Stimulated activated naive CD8-positive, alpha-beta T cell treated with anti-CD3 and anti-CD28 coated beads, Interleukin-15, amount 100 ng/mL, for 72 hours (primary cell): ENCODE data around the gene TRIM24.
"Not testable (repeated sequence)": the region's sequence is repeated elsewhere in the genome, so short reads cannot be mapped to it uniquely, and the experiment has no call there.

Source experiments
- ATAC-seq: fragments of 150-1000 bp; cut with Tn5 transposase; 2 replicates; pipeline ENCODE4 v1.10.0; 2021; ENCODE audit warnings: mild to moderate bottlenecking, moderate library complexity
- DNase-seq, 2 donors: peaks; one replicate each; pipeline ENCODE4 v3.0.0; 2021 to 2022
- H3K27ac Mint-ChIP-seq, 2 donors: one replicate each; pipeline ENCODE4 v1.8.0; 2022; ENCODE audit warnings: mild to moderate bottlenecking in 2 of 2, mixed read lengths in 2 of 2, moderate library complexity in 2 of 2
- H3K27me3 Mint-ChIP-seq: one replicate; pipeline ENCODE4 v1.8.0; 2022; ENCODE audit warnings: mixed read lengths
- H3K4me1 Mint-ChIP-seq: one replicate; pipeline ENCODE4 v1.8.0; 2022; ENCODE audit warnings: mild to moderate bottlenecking, mixed read lengths
- H3K4me3 Mint-ChIP-seq, 2 donors: one replicate each; pipeline ENCODE4 v1.8.0; 2022; ENCODE audit warnings: mild to moderate bottlenecking in 2 of 2, mixed read lengths in 2 of 2, moderate library complexity in 1 of 2
- H3K9me3 Mint-ChIP-seq, 2 donors: one replicate each; pipeline ENCODE4 v1.8.0; 2022; ENCODE audit warnings: mixed read lengths in 2 of 2

TRIM24 gene

DNA sequence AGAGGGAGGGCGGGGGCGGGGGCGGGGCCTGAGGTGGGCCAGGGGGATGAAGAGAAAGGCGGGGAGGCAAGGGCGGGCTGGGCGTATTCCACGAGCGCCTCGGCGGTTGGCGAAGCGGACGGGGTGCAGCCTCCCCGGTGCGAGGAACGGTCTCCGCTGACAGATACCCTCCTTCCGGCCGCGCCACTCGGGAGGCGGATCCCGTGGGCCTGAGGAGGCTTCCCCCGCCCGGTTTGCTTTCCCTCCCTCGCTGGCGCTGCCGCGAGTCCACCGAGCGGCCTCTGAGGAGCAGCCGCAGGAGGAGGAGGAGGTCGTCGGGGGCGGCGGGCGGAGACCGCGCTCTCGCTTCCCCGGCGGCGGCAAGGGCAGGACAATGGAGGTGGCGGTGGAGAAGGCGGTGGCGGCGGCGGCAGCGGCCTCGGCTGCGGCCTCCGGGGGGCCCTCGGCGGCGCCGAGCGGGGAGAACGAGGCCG is at the start of gene TRIM24:
Gene TRIM24 (plus strand): TSS at position 84 of the 473 bp plus-strand sequence. CDS start 290 bp downstream, at position 374.
- H3K27ac Mint-ChIP-seq = peak within 1 kb of the TSS; percentile 91 to 98
- ATAC-seq (peak; percentile 88), DNase-seq (no peak)
- H3K4me1 Mint-ChIP-seq = peaks cover 30% of the 10 kb centered on the region
- H3K4me3 Mint-ChIP-seq = peak within 1 kb of the TSS; percentile 86 to 94
- no peaks in the 10 kb centered on the region for H3K9me3 Mint-ChIP-seq
- no peaks in the 10 kb centered on the region for H3K27me3 Mint-ChIP-seq

GRCh38 chr7:138412077-138412476 is 48.0 kb upstream of the TRIM24 start:
- H3K4me1 Mint-ChIP-seq, H3K27ac Mint-ChIP-seq, ATAC-seq, H3K9me3 Mint-ChIP-seq, H3K27me3 Mint-ChIP-seq, DNase-seq, H3K4me3 Mint-ChIP-seq: not testable (repeated sequence)

- not testable (repeated sequence) for H3K27me3 Mint-ChIP-seq, ATAC-seq, H3K4me1 Mint-ChIP-seq, H3K4me3 Mint-ChIP-seq, DNase-seq, H3K9me3 Mint-ChIP-seq, H3K27ac Mint-ChIP-seq
These were observed 47.1 kb upstream of the TRIM24 start for GRCh38 chr7:138412921-138413320.

GRCh38 chr7:138417078-138417700 is 42.9 kb upstream of the TRIM24 start:
- Mint-ChIP-seq H3K27ac (no peak overlapping the region), H3K9me3 (peaks cover 0 to 5% of the 10 kb centered on the region in 2 donors), H3K4me1 (no peaks in the 10 kb centered on the region), H3K27me3 (no peaks in the 10 kb centered on the region), H3K4me3 (no peak overlapping the region)
- ATAC-seq (no peak), DNase-seq (no peak)

DNA sequence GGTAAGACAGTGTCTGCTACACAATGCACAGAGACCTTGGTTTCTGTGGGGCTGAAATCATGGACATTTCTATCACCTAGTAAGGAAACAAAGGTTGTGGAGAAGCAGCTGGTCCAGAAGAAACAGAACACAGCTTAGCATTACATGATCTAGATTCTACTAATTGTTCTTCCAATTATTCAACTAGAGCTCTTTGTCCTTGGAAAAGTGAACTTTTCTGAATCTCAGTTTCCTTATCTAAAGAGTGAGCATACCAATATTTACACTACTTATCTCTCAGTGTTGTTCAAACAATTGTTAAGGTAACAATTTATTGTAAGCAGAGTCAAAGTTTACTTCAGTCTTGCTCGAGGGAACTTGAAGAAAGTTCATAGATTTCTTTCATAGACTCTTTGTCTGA is 42.3 kb upstream of the TRIM24 start:
- H3K4me1 Mint-ChIP-seq = no peaks in the 10 kb centered on the region
- H3K9me3 Mint-ChIP-seq = peaks cover 0 to 5% of the 10 kb centered on the region in 2 donors
- H3K4me3 Mint-ChIP-seq = no peak overlapping the region
- ATAC-seq (no peak), DNase-seq (no peak)
- no peak overlapping the region for H3K27ac Mint-ChIP-seq
- no peaks in the 10 kb centered on the region for H3K27me3 Mint-ChIP-seq

- not testable (repeated sequence) for ATAC-seq, DNase-seq, H3K4me1 Mint-ChIP-seq, H3K9me3 Mint-ChIP-seq, H3K27me3 Mint-ChIP-seq, H3K27ac Mint-ChIP-seq, H3K4me3 Mint-ChIP-seq
These were observed 41.7 kb upstream of the TRIM24 start for GRCh38 chr7:138418403-138418802.

- no peak for DNase-seq
- Mint-ChIP-seq H3K4me3 (no peak overlapping the region), H3K4me1 (no peaks in the 10 kb centered on the region), H3K9me3 (peaks cover 9 to 13% of the 10 kb centered on the region in 2 donors), H3K27ac (no peak overlapping the region), H3K27me3 (no peaks in the 10 kb centered on the region)
- ATAC-seq = no peak
These were observed 35.0 kb upstream of the TRIM24 start for GRCh38 chr7:138425026-138425425.

GRCh38 chr7:138429577-138430250 is 30.3 kb upstream of the TRIM24 start:
- Mint-ChIP-seq H3K27me3 (no peaks in the 10 kb centered on the region), H3K4me1 (no peaks in the 10 kb centered on the region), H3K9me3 (peaks cover 24 to 32% of the 10 kb centered on the region in 2 donors), H3K27ac (no peak overlapping the region), H3K4me3 (no peak overlapping the region)
- ATAC-seq (no peak), DNase-seq (no peak)

GRCh38 chr7:138431517-138431916 is 28.5 kb upstream of the TRIM24 start:
- H3K27me3 Mint-ChIP-seq = no peaks in the 10 kb centered on the region
- peaks cover 24 to 39% of the 10 kb centered on the region in 2 donors for H3K9me3 Mint-ChIP-seq
- no peak overlapping the region for H3K4me3 Mint-ChIP-seq
- ATAC-seq (no peak), DNase-seq (no peak)
- H3K27ac Mint-ChIP-seq = peak overlapping the region in 1 of 2 donors; percentile 81
- H3K4me1 Mint-ChIP-seq = no peaks in the 10 kb centered on the region

- no peak overlapping the region for H3K27ac Mint-ChIP-seq
- no peaks in the 10 kb centered on the region for H3K27me3 Mint-ChIP-seq
- ATAC-seq (no peak), DNase-seq (no peak)
- H3K4me1 Mint-ChIP-seq = no peaks in the 10 kb centered on the region
- no peak overlapping the region for H3K4me3 Mint-ChIP-seq
- H3K9me3 Mint-ChIP-seq = peaks cover 24 to 39% of the 10 kb centered on the region in 2 donors
These were observed 26.2 kb upstream of the TRIM24 start for GRCh38 chr7:138433583-138434443.

DNA sequence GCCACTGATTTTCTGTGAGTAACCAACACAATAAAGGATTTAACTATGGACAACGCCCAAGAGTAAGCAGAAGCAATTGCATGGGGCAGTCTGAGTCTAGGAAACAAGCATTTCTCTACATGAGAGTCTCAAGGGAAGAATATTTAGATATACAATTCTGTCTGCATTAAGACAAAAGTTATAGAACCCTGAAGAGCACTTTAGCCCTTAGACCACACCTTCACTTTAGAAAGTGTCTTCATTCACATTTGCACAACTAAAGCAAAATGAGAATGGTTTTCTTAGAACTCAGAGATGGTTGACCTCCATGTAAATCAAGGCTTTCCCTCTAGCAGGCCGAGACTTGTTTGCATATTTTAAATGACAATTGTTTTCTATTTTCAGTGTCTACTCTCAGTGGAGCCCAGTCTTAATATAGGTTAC is 25.5 kb upstream of the TRIM24 start:
- H3K27ac Mint-ChIP-seq = no peak overlapping the region
- no peaks in the 10 kb centered on the region for H3K27me3 Mint-ChIP-seq
- peaks cover 20 to 34% of the 10 kb centered on the region in 2 donors for H3K9me3 Mint-ChIP-seq
- no peak overlapping the region for H3K4me3 Mint-ChIP-seq
- DNase-seq (no peak), ATAC-seq (no peak)
- H3K4me1 Mint-ChIP-seq = no peaks in the 10 kb centered on the region

- Mint-ChIP-seq H3K4me3 (no peak overlapping the region), H3K9me3 (peaks cover 12 to 27% of the 10 kb centered on the region in 2 donors), H3K27me3 (no peaks in the 10 kb centered on the region), H3K4me1 (no peaks in the 10 kb centered on the region), H3K27ac (peak overlapping the region in 1 of 2 donors; percentile 37)
- DNase-seq (no peak), ATAC-seq (no peak)
These were observed 24.7 kb upstream of the TRIM24 start for GRCh38 chr7:138435231-138435919.

DNA sequence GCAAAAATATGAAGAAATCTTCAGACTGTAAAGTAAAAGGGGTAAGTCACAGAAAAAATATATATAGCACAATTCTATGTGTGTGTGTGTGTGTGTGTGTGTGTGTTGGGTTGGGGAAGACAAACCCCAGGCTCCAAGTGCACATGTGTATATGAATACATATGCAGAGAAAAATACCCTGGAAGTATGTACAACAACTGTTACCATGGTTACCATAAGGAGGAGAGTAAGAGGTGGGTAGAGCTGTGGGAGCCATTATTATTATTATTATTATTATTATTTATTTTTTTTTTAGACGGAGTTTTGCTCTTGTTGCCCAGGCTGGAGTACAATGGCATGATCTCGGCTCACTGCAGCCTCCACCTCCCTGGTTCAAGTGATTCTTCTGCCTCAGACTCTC is 23.7 kb upstream of the TRIM24 start:
- no peaks in the 10 kb centered on the region for H3K27me3 Mint-ChIP-seq
- H3K27ac Mint-ChIP-seq = no peak overlapping the region
- peaks cover 7 to 16% of the 10 kb centered on the region in 2 donors for H3K9me3 Mint-ChIP-seq
- DNase-seq (no peak), ATAC-seq (no peak)
- no peaks in the 10 kb centered on the region for H3K4me1 Mint-ChIP-seq
- H3K4me3 Mint-ChIP-seq = no peak overlapping the region

DNA sequence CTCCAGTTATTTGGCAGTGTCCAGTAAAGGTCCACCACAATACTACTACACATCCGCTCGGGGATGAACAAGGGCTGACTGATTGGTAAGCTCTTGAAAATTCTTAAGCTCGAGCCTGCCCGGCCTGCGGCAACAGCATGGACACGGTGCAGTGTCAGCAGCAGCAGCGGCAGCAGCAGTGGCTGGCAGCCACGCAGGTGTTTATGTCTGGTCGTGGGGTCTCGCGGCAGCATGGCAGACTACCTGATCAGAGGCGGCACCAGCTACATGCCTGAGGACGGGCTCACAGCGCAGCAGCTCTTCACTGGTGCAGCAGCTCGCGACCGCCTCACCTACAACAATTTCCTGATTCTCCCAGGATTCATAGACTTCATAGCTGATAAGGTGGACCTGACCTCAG is 19.6 kb upstream of the TRIM24 start:
- no peak for ATAC-seq
- H3K9me3 Mint-ChIP-seq = peaks cover 0 to 3% of the 10 kb centered on the region in 2 donors
- no peaks in the 10 kb centered on the region for H3K4me1 Mint-ChIP-seq
- H3K27me3 Mint-ChIP-seq = peaks cover 6% of the 10 kb centered on the region
- DNase-seq = no peak
- H3K4me3 Mint-ChIP-seq = no peak overlapping the region
- no peak overlapping the region for H3K27ac Mint-ChIP-seq

DNA sequence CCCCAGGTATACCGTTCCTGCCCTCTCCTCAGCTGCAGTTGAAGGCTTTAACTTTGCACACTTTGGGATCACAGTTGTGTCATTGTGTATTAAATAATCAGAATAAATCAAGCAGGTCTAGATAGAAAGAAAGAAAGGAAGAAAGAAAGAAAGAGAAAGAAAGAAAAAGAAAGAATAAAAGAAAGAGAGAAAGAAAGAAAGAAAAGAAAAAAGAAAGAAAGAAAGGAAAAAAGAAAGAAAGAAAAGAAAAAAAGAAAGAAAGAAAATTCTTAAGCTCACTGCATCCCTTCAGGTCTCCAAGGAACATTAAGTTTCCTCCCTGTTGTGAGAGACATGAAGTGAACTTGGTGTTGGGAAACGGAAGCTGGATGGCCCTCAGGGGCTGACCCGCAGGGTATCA is 17.2 kb upstream of the TRIM24 start:
- DNase-seq (no peak), ATAC-seq (no peak)
- peak overlapping the region in 1 of 2 donors; percentile 15 for H3K27ac Mint-ChIP-seq
- peaks cover 6% of the 10 kb centered on the region for H3K27me3 Mint-ChIP-seq
- H3K4me3 Mint-ChIP-seq = no peak overlapping the region
- no peaks in the 10 kb centered on the region for H3K9me3 Mint-ChIP-seq
- no peaks in the 10 kb centered on the region for H3K4me1 Mint-ChIP-seq
